HPDE6-E6E7 (cell line): Measurements from ENCODE around the gene ZNF619.

Source experiments
- DNase-seq: peaks from one replicate; pipeline ENCODE4 v3.0.0; 2011; ENCODE audit warnings: missing footprints; ENCODE audit errors: extremely low spot score

ZNF619 gene

DNA sequence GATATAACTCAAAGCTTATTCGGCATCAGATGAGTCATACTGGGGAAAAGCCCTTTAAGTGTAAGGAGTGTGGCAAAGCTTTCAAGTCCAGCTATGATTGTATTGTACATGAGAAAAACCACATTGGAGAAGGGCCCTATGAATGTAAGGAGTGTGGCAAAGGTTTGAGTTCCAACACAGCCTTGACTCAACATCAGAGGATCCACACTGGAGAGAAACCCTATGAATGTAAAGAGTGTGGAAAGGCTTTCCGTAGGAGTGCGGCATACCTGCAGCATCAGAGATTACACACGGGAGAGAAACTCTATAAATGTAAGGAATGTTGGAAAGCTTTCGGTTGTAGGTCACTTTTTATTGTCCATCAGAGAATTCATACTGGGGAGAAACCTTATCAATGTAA lies 55.3 kb downstream of the ZNF619 start:
- no peak for DNase-seq

- no peak for DNase-seq
Observed at GRCh38 chr3:40534283-40534682, 57.4 kb downstream of the ZNF619 start.
